ENCODE data around the gene TNFSF15. TPM values are rescaled to one million over a fixed set of nuclear protein-coding genes. Genes with fewer than 3 reads are reported as not detected.

TNFSF15 gene
- total and polyA plus RNA-seq, 2 experiments from 2014 or later: under 0.01 TPM; not detected in 1

- no peak overlapping the region for H3K9ac ChIP-seq
- peaks cover 3% of the 10 kb centered on the region; the same call in 1 of the 2 replicates for H3K27me3 ChIP-seq (replicated peaks; ENCODE audit: insufficient read depth)
- no peaks in the 10 kb centered on the region for H3K36me3 ChIP-seq (ENCODE audit: low read depth)
- DNase-seq: no peak
- no peaks in the 10 kb centered on the region for H3F3A ChIP-seq (ENCODE audit: insufficient read depth)
- H4K20me1 ChIP-seq (ENCODE audit: insufficient read depth): no peaks in the 10 kb centered on the region
- H3K4me2 ChIP-seq (ENCODE audit: unreplicated experiment): no peak overlapping the region
- in situ Hi-C loops (cut with MboI): no loop called here
- no peaks in the 10 kb centered on the region for H3K9me2 ChIP-seq (ENCODE audit: insufficient read depth)
- H3K4me1 ChIP-seq (ENCODE audit: insufficient read depth): no peaks in the 10 kb centered on the region
- no peak overlapping the region for H2AFZ ChIP-seq
- TF ChIP-seq EZH2phosphoT487 (IDR thresholded peaks at IDR 0.05; ENCODE audit: insufficient read depth, low read depth): no peak
- TF ChIP-seq EZH2 (IDR thresholded peaks at IDR 0.05; ENCODE audit: insufficient read depth, poor library complexity, severe bottlenecking): no peak
- no peaks in the 10 kb centered on the region for H3K79me2 ChIP-seq (ENCODE audit: insufficient read depth)
- H3K9me3 ChIP-seq (ENCODE audit: low read depth): no peaks in the 10 kb centered on the region
- H3K4me3 ChIP-seq: no peak overlapping the region
- no peak overlapping the region for H3K27ac ChIP-seq
- 60 to 64% methylated on average over 9 of the region's 9 CpGs for WGBS, 2 experiments (ENCODE audit: low coverage in 1 of 2, low lambda C conversion rate in 2 of 2, missing lambda C conversion rate in 2 of 2)
Observed at GRCh38 chr9:114757984-114758383, 47.9 kb downstream of the TNFSF15 start.

GRCh38 chr9:114757395-114757794, 48.4 kb downstream of the TNFSF15 start:
- H3K4me2 ChIP-seq (ENCODE audit: unreplicated experiment): no peak overlapping the region
- no peak overlapping the region for H3K9ac ChIP-seq
- 50% methylated on average over 2 of the region's 2 CpGs for WGBS, 2 experiments (ENCODE audit: low coverage in 1 of 2, low lambda C conversion rate in 2 of 2, missing lambda C conversion rate in 2 of 2)
- peaks cover 3% of the 10 kb centered on the region; the same call in 1 of the 2 replicates for H3K27me3 ChIP-seq (replicated peaks; ENCODE audit: insufficient read depth)
- H3K9me3 ChIP-seq (ENCODE audit: low read depth): no peaks in the 10 kb centered on the region
- no peaks in the 10 kb centered on the region for H3K79me2 ChIP-seq (ENCODE audit: insufficient read depth)
- no peaks in the 10 kb centered on the region for H3K9me2 ChIP-seq (ENCODE audit: insufficient read depth)
- TF ChIP-seq EZH2phosphoT487 (IDR thresholded peaks at IDR 0.05; ENCODE audit: insufficient read depth, low read depth) (no peak), EZH2 (IDR thresholded peaks at IDR 0.05; ENCODE audit: insufficient read depth, poor library complexity, severe bottlenecking) (no peak)
- in situ Hi-C loops (cut with MboI): no loop called here
- no peaks in the 10 kb centered on the region for H3K4me1 ChIP-seq (ENCODE audit: insufficient read depth)
- H3K27ac ChIP-seq: no peak overlapping the region
- no peak overlapping the region for H3K4me3 ChIP-seq
- no peaks in the 10 kb centered on the region for H3F3A ChIP-seq (ENCODE audit: insufficient read depth)
- no peaks in the 10 kb centered on the region for H3K36me3 ChIP-seq (ENCODE audit: low read depth)
- no peaks in the 10 kb centered on the region for H4K20me1 ChIP-seq (ENCODE audit: insufficient read depth)
- no peak overlapping the region for H2AFZ ChIP-seq
- peak; percentile 10 for DNase-seq

DNA sequence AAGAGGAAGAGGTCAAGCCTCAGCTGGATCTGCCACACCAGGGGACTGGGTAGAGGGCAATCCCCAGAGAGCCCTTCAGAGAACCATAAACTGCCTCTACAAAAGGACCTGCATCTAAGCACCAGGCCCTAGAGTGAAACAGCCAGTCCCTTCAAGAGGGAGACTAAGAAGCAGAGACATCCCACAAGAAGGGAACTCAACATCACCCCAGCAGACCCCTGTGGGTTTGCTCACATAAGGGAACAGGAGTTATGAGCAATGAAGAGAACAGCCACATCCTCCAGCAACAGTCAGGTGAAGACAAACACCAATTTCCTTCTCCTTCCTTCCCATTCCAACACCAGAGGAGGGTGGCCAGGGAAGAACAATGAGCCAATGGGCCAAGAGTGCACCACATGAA, 48.9 kb downstream of the TNFSF15 start:
- no peak for DNase-seq
- Histone ChIP-seq H3K9me3 (ENCODE audit: low read depth) (no peaks in the 10 kb centered on the region), H3F3A (ENCODE audit: insufficient read depth) (no peaks in the 10 kb centered on the region), H3K4me3 (no peak overlapping the region), H3K79me2 (ENCODE audit: insufficient read depth) (no peaks in the 10 kb centered on the region), H3K27ac (no peak overlapping the region), H4K20me1 (ENCODE audit: insufficient read depth) (no peaks in the 10 kb centered on the region), H3K9me2 (ENCODE audit: insufficient read depth) (no peaks in the 10 kb centered on the region), H3K4me1 (ENCODE audit: insufficient read depth) (no peaks in the 10 kb centered on the region), H3K27me3 (replicated peaks; ENCODE audit: insufficient read depth) (peaks cover 3% of the 10 kb centered on the region; the same call in 1 of the 2 replicates), H3K36me3 (ENCODE audit: low read depth) (no peaks in the 10 kb centered on the region), H2AFZ (no peak overlapping the region), H3K4me2 (ENCODE audit: unreplicated experiment) (no peak overlapping the region), H3K9ac (no peak overlapping the region)
- in situ Hi-C loops (cut with MboI): no loop called here
- TF ChIP-seq EZH2phosphoT487 (IDR thresholded peaks at IDR 0.05; ENCODE audit: insufficient read depth, low read depth) (no peak), EZH2 (IDR thresholded peaks at IDR 0.05; ENCODE audit: insufficient read depth, poor library complexity, severe bottlenecking) (no peak)

GRCh38 chr9:114754581-114754980, 51.3 kb downstream of the TNFSF15 start:
- TF ChIP-seq EZH2phosphoT487 (IDR thresholded peaks at IDR 0.05; ENCODE audit: insufficient read depth, low read depth): no peak
- no peak for TF ChIP-seq EZH2 (IDR thresholded peaks at IDR 0.05; ENCODE audit: insufficient read depth, poor library complexity, severe bottlenecking)
- in situ Hi-C loops (cut with MboI): no loop called here
- H3K27ac ChIP-seq: no peak overlapping the region
- H4K20me1 ChIP-seq (ENCODE audit: insufficient read depth): no peaks in the 10 kb centered on the region
- WGBS, 2 experiments (ENCODE audit: low coverage in 1 of 2, low lambda C conversion rate in 2 of 2, missing lambda C conversion rate in 2 of 2): 92 to 98% methylated on average over 3 of the region's 3 CpGs
- no peak overlapping the region for H3K4me3 ChIP-seq
- H3K9me3 ChIP-seq (ENCODE audit: low read depth): no peaks in the 10 kb centered on the region
- H3K4me2 ChIP-seq (ENCODE audit: unreplicated experiment): no peak overlapping the region
- no peak for DNase-seq
- no peaks in the 10 kb centered on the region for H3F3A ChIP-seq (ENCODE audit: insufficient read depth)
- 0 out of 2 replicates have a peak, but pooled peaks cover 3% of the 10 kb centered on the region for H3K27me3 ChIP-seq (replicated peaks; ENCODE audit: insufficient read depth)
- H3K79me2 ChIP-seq (ENCODE audit: insufficient read depth): no peaks in the 10 kb centered on the region
- no peak overlapping the region for H2AFZ ChIP-seq
- H3K9ac ChIP-seq: no peak overlapping the region
- no peaks in the 10 kb centered on the region for H3K36me3 ChIP-seq (ENCODE audit: low read depth)
- H3K4me1 ChIP-seq (ENCODE audit: insufficient read depth): no peaks in the 10 kb centered on the region
- no peaks in the 10 kb centered on the region for H3K9me2 ChIP-seq (ENCODE audit: insufficient read depth)

Data from GM23248 (cell line).